Measurements from ENCODE around the gene CCDC85A.

- no peak for TF ChIP-seq CTCF (conservative IDR thresholded peaks at IDR 0.05)
- TF ChIP-seq ZFX (IDR thresholded peaks at IDR 0.05), result no peak
Measured at GRCh38 chr2:56184500-56185011, 766 bp downstream of the CCDC85A start.

Data from C4-2B (cell line).